ENCODE results near the gene KIRREL2. TPM values are rescaled to one million over a fixed set of nuclear protein-coding genes. Genes with fewer than 3 reads are reported as not detected.
"Not testable (repeated sequence)": the region's sequence is repeated elsewhere in the genome, so short reads cannot be mapped to it uniquely, and the experiment has no call there.

The KIRREL2 gene
- total RNA-seq, 2 donors from 2014 or later: 0.06 TPM; not detected in 1

DNA sequence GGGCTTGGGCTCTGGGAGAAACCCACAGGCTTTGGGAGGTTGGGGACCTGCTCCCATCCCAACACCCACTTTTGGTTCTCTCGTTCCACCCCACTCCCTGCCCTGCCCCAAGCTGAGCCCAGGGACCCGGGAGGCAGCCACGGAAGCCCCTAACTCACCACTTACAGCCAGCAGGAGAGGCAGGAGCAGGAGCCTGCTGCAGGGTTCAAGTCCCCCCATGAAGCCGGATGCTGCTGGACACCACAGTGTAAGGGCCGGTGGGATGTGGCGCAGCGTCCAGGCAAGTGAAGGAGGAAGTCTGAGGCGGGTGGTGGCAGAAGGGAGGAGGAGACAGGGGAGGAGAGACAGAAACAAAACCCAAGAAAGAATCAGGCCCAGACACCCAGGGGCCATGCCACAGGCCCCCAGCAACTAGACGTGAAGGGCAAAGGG lies 51.3 kb downstream of the KIRREL2 start, which contains the start of gene TYROBP:
Gene TYROBP (minus strand): TSS at position 286 of the 432 bp plus-strand sequence. CDS start 67 bp downstream, at position 219.
- intact Hi-C loops (cut with DNase I): no loop called here
- peak; percentile 21 to 47 for ATAC-seq
- no peak for DNase-seq

GRCh38 chr19:35908973-35909683 lies 52.4 kb downstream of the KIRREL2 start:
- DNase-seq (peak; percentile 77), ATAC-seq (peak; percentile 78 to 88)
- intact Hi-C loops (cut with DNase I): no loop called here

- intact Hi-C loops (cut with DNase I): no loop called here
- ATAC-seq (no peak), DNase-seq (no peak)
These were observed 52.9 kb downstream of the KIRREL2 start for GRCh38 chr19:35909684-35910035.

- ATAC-seq; DNase-seq; intact Hi-C loops (cut with DNase I): not testable (repeated sequence)
These were observed 53.6 kb downstream of the KIRREL2 start for GRCh38 chr19:35910355-35910754.

DNA sequence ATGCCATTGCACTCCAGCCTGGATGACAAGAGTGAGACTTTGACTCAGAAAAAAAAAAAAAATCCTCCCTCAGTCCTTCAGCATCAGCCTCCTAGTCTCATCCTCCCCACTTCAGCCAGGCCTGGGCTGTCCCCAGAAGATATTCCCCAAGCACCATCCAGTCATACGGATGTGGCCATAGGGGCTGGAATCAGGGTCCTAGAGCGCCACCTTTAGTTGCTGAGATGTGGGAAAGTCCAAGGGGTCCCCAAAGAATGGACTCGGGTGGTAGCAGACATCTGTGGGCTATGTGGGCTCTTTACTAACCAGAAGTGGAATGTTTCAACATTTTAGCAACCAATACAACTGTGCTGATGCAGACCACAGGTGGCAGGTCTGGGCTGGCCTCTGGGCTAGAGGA lies 54.5 kb downstream of the KIRREL2 start:
- intact Hi-C loops (cut with DNase I): no loop called here
- ATAC-seq (no peak), DNase-seq (no peak)

GRCh38 chr19:35911790-35912189 lies 55.1 kb downstream of the KIRREL2 start:
- ATAC-seq: no peak
- DNase-seq: no peak
- intact Hi-C loops (cut with DNase I): no loop called here

- DNase-seq (no peak), ATAC-seq (no peak)
- intact Hi-C loops (cut with DNase I): no loop called here
These were observed 56.9 kb downstream of the KIRREL2 start for GRCh38 chr19:35913589-35913988.

GRCh38 chr19:35915443-35915842 lies 58.7 kb downstream of the KIRREL2 start:
- intact Hi-C loops (cut with DNase I): no loop called here
- ATAC-seq (no peak), DNase-seq (no peak)

Other genes with a start within 250 kb of the KIRREL2 start
- 1 to 10 TPM; 3.8 to 4.2 TPM for gene HAUS5, start 244.2 kb upstream of the KIRREL2 start, total RNA-seq
- 10 to 100 TPM; 51.3 to 54.2 TPM for gene RBM42, start 227.9 kb upstream of the KIRREL2 start, total RNA-seq
- gene ETV2, start 215.2 kb upstream of the KIRREL2 start, total RNA-seq: under 1 TPM; 0.29 to 0.88 TPM
- gene COX6B1, start 208.6 kb upstream of the KIRREL2 start, total RNA-seq: 1,000 to 10,000 TPM in 1 of 2 donors, 100 to 1,000 TPM in 1; 934 to 1,059 TPM
- gene UPK1A, start 190.4 kb upstream of the KIRREL2 start, total RNA-seq: not detected
- gene ZBTB32, start 152.4 kb upstream of the KIRREL2 start, total RNA-seq: not detected
- gene KMT2B, start 138.9 kb upstream of the KIRREL2 start, total RNA-seq: 10 to 100 TPM; 15.4 to 17.1 TPM
- gene IGFLR1, start 114.5 kb upstream of the KIRREL2 start, total RNA-seq: 1 to 10 TPM; 6.5 to 7.0 TPM
- gene U2AF1L4, start 111.5 kb upstream of the KIRREL2 start, total RNA-seq: 10 to 100 TPM; 17.7 to 21.6 TPM
- gene PSENEN, start 111.3 kb upstream of the KIRREL2 start, total RNA-seq: 10 to 100 TPM; 41.7 to 46.6 TPM
- 1 to 10 TPM; 7.5 to 8.1 TPM for gene LIN37, start 108.3 kb upstream of the KIRREL2 start, total RNA-seq
- 100 to 1,000 TPM; 210 to 251 TPM for gene HSPB6, start 99.9 kb upstream of the KIRREL2 start, total RNA-seq
- 1 to 10 TPM; 6.8 to 8.4 TPM for gene PROSER3, start 98.7 kb upstream of the KIRREL2 start, total RNA-seq
- 1 to 10 TPM; 2.4 to 2.7 TPM for gene ARHGAP33, start 81.3 kb upstream of the KIRREL2 start, total RNA-seq
- gene PRODH2, start 44.1 kb upstream of the KIRREL2 start, total RNA-seq: not detected
- gene NPHS1, start 4.4 kb upstream of the KIRREL2 start, total RNA-seq: not detected
- 10 to 100 TPM; 11.3 to 17.0 TPM for gene APLP1, start 11.7 kb downstream of the KIRREL2 start, total RNA-seq
- gene NFKBID, start 43.6 kb downstream of the KIRREL2 start, total RNA-seq: 1 to 10 TPM; 3.9 to 5.4 TPM
- gene HCST, start 45.6 kb downstream of the KIRREL2 start, total RNA-seq: 10 to 100 TPM in 1 of 2 donors, 1 to 10 TPM in 1; 6.9 to 15.5 TPM
- gene TYROBP, start 51.4 kb downstream of the KIRREL2 start, total RNA-seq: 10 to 100 TPM; 43.4 to 88.7 TPM
- gene LRFN3, start 79.5 kb downstream of the KIRREL2 start, total RNA-seq: 1 to 10 TPM; 7.6 to 9.7 TPM
- 10 to 100 TPM; 11.4 to 16.0 TPM for gene SDHAF1, start 138.3 kb downstream of the KIRREL2 start, total RNA-seq
- gene SYNE4, start 151.9 kb downstream of the KIRREL2 start, total RNA-seq: under 1 TPM in 1 of 2 donors, not detected in 1; 0.27 TPM
- 10 to 100 TPM; 11.6 to 13.2 TPM for gene ALKBH6, start 157.3 kb downstream of the KIRREL2 start, total RNA-seq
- 1 to 10 TPM; 7.2 to 7.9 TPM for gene CLIP3, start 176.0 kb downstream of the KIRREL2 start, total RNA-seq
- 1 to 10 TPM; 2.3 to 4.4 TPM for gene THAP8, start 197.4 kb downstream of the KIRREL2 start, total RNA-seq
- 10 to 100 TPM in 1 of 2 donors, 1 to 10 TPM in 1; 4.4 to 18.1 TPM for gene WDR62, start 198.0 kb downstream of the KIRREL2 start, total RNA-seq

All from left cardiac atrium (tissue), 4 donors.